Keratinocyte (primary cell): ENCODE measurements around the gene CINP.

Experiments used
- EZH2 ChIP-seq: IDR thresholded peaks from one replicate; pipeline ENCODE4 v1.6.1; 2012; ENCODE audit warnings: inconsistent platforms, mild to moderate bottlenecking, low read length, moderate library complexity
- TF ChIP-seq, protein P1 (sequence below), 3 experiments: IDR thresholded peaks in 1 of 3; conservative IDR thresholded peaks in 1 of 3; optimal IDR thresholded peaks in 1 of 3; 2 replicates in 2 of 3; 3 replicates in 1 of 3; pipeline versions ENCODE3 to v1.5.1; 2011; ENCODE audit warnings: low read length in 3 of 3, mild to moderate bottlenecking in 3 of 3, moderate library complexity in 2 of 3, control low read depth in 1 of 3, inconsistent platforms in 1 of 3; ENCODE audit not compliant: insufficient read depth in 2 of 3; ENCODE audit errors: extremely low read depth in 1 of 3

DNA sequence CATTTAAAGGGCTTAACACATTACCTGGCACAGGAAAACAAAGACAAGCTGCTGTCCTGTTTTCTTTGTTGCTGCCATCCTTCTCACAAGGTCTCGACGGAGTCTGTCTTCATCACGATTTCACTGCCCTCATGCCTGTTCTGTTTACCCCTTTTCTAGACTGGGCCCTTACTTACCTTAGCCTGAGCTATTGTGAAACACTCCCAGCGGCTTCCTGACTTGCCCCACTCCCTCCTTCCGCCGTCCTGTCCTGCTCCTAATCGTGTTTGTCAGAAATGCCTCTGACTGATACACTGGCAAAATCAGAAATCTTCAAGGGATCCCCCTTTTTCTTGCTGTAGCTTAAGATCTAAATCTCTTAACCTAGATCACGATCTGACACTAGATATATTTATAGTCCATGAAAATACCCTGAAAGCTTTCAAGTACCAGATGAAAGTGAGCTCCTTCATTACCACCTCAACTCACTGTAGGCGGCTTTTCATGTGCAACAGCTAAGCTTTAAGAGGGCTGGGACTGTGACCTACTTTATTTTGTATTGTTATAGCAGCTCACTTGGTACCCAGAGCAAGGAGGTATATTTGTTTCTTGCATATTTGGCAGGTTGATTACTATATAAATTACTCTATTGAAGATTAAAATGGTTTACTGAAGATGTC is 32.2 kb upstream of the CINP start:
- TF ChIP-seq, protein P1, sequence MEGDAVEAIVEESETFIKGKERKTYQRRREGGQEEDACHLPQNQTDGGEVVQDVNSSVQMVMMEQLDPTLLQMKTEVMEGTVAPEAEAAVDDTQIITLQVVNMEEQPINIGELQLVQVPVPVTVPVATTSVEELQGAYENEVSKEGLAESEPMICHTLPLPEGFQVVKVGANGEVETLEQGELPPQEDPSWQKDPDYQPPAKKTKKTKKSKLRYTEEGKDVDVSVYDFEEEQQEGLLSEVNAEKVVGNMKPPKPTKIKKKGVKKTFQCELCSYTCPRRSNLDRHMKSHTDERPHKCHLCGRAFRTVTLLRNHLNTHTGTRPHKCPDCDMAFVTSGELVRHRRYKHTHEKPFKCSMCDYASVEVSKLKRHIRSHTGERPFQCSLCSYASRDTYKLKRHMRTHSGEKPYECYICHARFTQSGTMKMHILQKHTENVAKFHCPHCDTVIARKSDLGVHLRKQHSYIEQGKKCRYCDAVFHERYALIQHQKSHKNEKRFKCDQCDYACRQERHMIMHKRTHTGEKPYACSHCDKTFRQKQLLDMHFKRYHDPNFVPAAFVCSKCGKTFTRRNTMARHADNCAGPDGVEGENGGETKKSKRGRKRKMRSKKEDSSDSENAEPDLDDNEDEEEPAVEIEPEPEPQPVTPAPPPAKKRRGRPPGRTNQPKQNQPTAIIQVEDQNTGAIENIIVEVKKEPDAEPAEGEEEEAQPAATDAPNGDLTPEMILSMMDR (optimal IDR thresholded peaks at IDR 0.05 in 1 of 3, IDR thresholded peaks at IDR 0.05 in 1 of 3, conservative IDR thresholded peaks at IDR 0.05 in 1 of 3; ENCODE audit: extremely low read depth in 1 of 3, insufficient read depth in 2 of 3, low read length in 3 of 3), result no peak
- TF ChIP-seq EZH2, result no peak
